Right atrium auricular region (tissue), 2 donors: ENCODE results near the gene ANKRD65. TPM values are rescaled to one million over a fixed set of nuclear protein-coding genes. Genes with fewer than 3 reads are reported as not detected.

ENCODE experiments used
- DNase-seq: peaks from one replicate; pipeline ENCODE4 v3.0.0-alpha.2; 2019; ENCODE audit warnings: low spot score
- H3K27ac ChIP-seq, 2 donors: fragments of 200-600 bp; sonication (generic); 1 replicate in 1 of 2; 2 replicates in 1 of 2; pipeline ENCODE4 v1.5.1; 2016 to 2019
- H3K27me3 ChIP-seq, 2 donors: fragments of 200-600 bp; sonication (generic); one replicate each; pipeline versions ENCODE4 v1.5.1 to v1.6.0; 2017 to 2019
- H3K36me3 ChIP-seq: fragments of 200-600 bp; sonication (generic); one replicate; pipeline ENCODE4 v1.5.1; 2016
- H3K4me1 ChIP-seq, 2 donors: fragments of 200-600 bp; sonication (generic); one replicate each; pipeline versions ENCODE4 v1.5.1 to v1.6.0; 2017 to 2019
- H3K4me3 ChIP-seq, 2 donors: fragments of 200-600 bp; sonication (generic); 1 replicate in 1 of 2; 2 replicates in 1 of 2; pipeline ENCODE4 v1.5.1; 2017 to 2019; ENCODE audit warnings: mild to moderate bottlenecking in 1 of 2, moderate library complexity in 1 of 2
- H3K9me3 ChIP-seq, 2 donors: fragments of 200-600 bp; sonication (generic); one replicate each; pipeline ENCODE4 v1.5.1; 2019
- CTCF ChIP-seq, 2 donors: fragments of 200-600 bp; sonication (generic); IDR thresholded peaks; one replicate each; pipeline ENCODE4 v1.5.1; 2019; ENCODE audit warnings: antibody characterized with exemption in 2 of 2
- total RNA-seq, 2 donors: library from RNA; depleted of rRNA; stranded (reverse); fragments of >200 nt; gene quantifications; one replicate each; pipeline ENCODE4 v1.1.0, GENCODE V29; 2016

ANKRD65 gene
- total RNA-seq, 2 donors from 2014 or later = 2.2 to 2.4 TPM

- no peak overlapping the region for H3K27ac ChIP-seq
- H3K27me3 ChIP-seq = no peaks in the 10 kb centered on the region
- H3K4me1 ChIP-seq = peaks cover 0 to 15% of the 10 kb centered on the region in 2 donors
- H3K36me3 ChIP-seq = peaks cover 93% of the 10 kb centered on the region
- no peak overlapping the region for H3K4me3 ChIP-seq
- TF ChIP-seq CTCF (IDR thresholded peaks at IDR 0.05) = no peak
- no peak for DNase-seq
- H3K9me3 ChIP-seq = no peaks in the 10 kb centered on the region
Measured at GRCh38 chr1:1393014-1393413, 28.1 kb downstream of the ANKRD65 start.

- Histone ChIP-seq H3K4me1 (peaks cover 0 to 6% of the 10 kb centered on the region in 2 donors), H3K27ac (no peak overlapping the region), H3K27me3 (no peaks in the 10 kb centered on the region), H3K9me3 (no peaks in the 10 kb centered on the region), H3K4me3 (no peak overlapping the region), H3K36me3 (peaks cover 97% of the 10 kb centered on the region)
- no peak for DNase-seq
- no peak for TF ChIP-seq CTCF (IDR thresholded peaks at IDR 0.05)
Measured at GRCh38 chr1:1391225-1391624, 29.9 kb downstream of the ANKRD65 start.

GRCh38 chr1:1390675-1391074 is 30.4 kb downstream of the ANKRD65 start:
- Histone ChIP-seq H3K9me3 (no peaks in the 10 kb centered on the region), H3K36me3 (peaks cover 98% of the 10 kb centered on the region), H3K4me1 (peaks cover 0 to 6% of the 10 kb centered on the region in 2 donors), H3K27ac (no peak overlapping the region), H3K27me3 (no peaks in the 10 kb centered on the region), H3K4me3 (no peak overlapping the region)
- no peak for TF ChIP-seq CTCF (IDR thresholded peaks at IDR 0.05)
- no peak for DNase-seq

- Histone ChIP-seq H3K27me3 (no peaks in the 10 kb centered on the region), H3K4me3 (no peak overlapping the region), H3K9me3 (no peaks in the 10 kb centered on the region), H3K36me3 (peaks cover 78% of the 10 kb centered on the region), H3K4me1 (peaks cover 0 to 6% of the 10 kb centered on the region in 2 donors), H3K27ac (no peak overlapping the region)
- DNase-seq = no peak
- no peak for TF ChIP-seq CTCF (IDR thresholded peaks at IDR 0.05)
Measured at GRCh38 chr1:1388078-1388472, 33.0 kb downstream of the ANKRD65 start.

- H3K4me3 ChIP-seq = no peak overlapping the region
- H3K4me1 ChIP-seq = peaks cover 0 to 6% of the 10 kb centered on the region in 2 donors
- no peak for TF ChIP-seq CTCF (IDR thresholded peaks at IDR 0.05)
- peaks cover 71% of the 10 kb centered on the region for H3K36me3 ChIP-seq
- no peak for DNase-seq
- no peaks in the 10 kb centered on the region for H3K27me3 ChIP-seq
- H3K9me3 ChIP-seq = no peaks in the 10 kb centered on the region
- H3K27ac ChIP-seq = no peak overlapping the region
Measured at GRCh38 chr1:1387098-1388077, 33.7 kb downstream of the ANKRD65 start.
